HepG2 (cell line): ENCODE results near the gene SIRT1. TPM values are rescaled to one million over a fixed set of nuclear protein-coding genes. Genes with fewer than 3 reads are reported as not detected.

ENCODE experiments used
- CENPT ChIP-seq: sonication (generic); formaldehyde crosslinking; IDR thresholded peaks from 2 replicates; pipeline ENCODE4 v1.8.0; 2022; ENCODE audit warnings: low read depth, mild to moderate bottlenecking, moderate library complexity, missing genetic modification reagents
- HNF1A ChIP-seq, 2 experiments: sonication (generic) in 1 of 2; formaldehyde crosslinking in 1 of 2; IDR thresholded peaks; 2 replicates each; pipeline versions ENCODE4 v1.4.0 to v1.6.1; 2016 to 2020; ENCODE audit warnings: borderline replicate concordance in 1 of 2, low read depth in 1 of 2, mild to moderate bottlenecking in 1 of 2, missing genetic modification reagents in 1 of 2
- IKZF4 ChIP-seq: sonication (generic); formaldehyde crosslinking; IDR thresholded peaks from 2 replicates; pipeline ENCODE4 v1.5.1; 2020; ENCODE audit warnings: borderline replicate concordance, mild to moderate bottlenecking, low read depth, missing genetic modification reagents; ENCODE audit errors: not compliant biosample characterization
- KMT2B ChIP-seq: IDR thresholded peaks from 2 replicates; pipeline ENCODE4 v1.6.1; 2016; ENCODE audit warnings: missing genetic modification reagents, missing compliant biosample characterization
- NFYB ChIP-seq: sonication (generic); formaldehyde crosslinking; IDR thresholded peaks from 2 replicates; pipeline ENCODE4 v1.4.0; 2020; ENCODE audit warnings: missing genetic modification reagents
- SNRNP70 ChIP-seq: fragments of 200-400 bp; formaldehyde crosslinking; IDR thresholded peaks from 2 replicates; pipeline ENCODE4 v1.6.1; 2017; ENCODE audit warnings: mild to moderate bottlenecking, low read depth, low read length, moderate library complexity
- SP4 ChIP-seq: sonication (generic); formaldehyde crosslinking; IDR thresholded peaks from 2 replicates; pipeline ENCODE4 v1.8.1; 2023; ENCODE audit warnings: mild to moderate bottlenecking, missing genetic modification reagents
- ZKSCAN8 ChIP-seq: IDR thresholded peaks from 2 replicates; pipeline ENCODE4 v1.6.1; 2016; ENCODE audit warnings: borderline replicate concordance, missing genetic modification reagents, missing compliant biosample characterization
- ZNF687 ChIP-seq: sonication (generic); formaldehyde crosslinking; IDR thresholded peaks from 2 replicates; pipeline ENCODE4 v1.5.1; 2020; ENCODE audit warnings: mild to moderate bottlenecking, missing genetic modification reagents, moderate library complexity
- polyA plus RNA-seq, 8 experiments: library from polyadenylated mRNA; depleted of rRNA in 3 of 8; stranded (reverse) in 7 of 8; unstranded in 1 of 8; fragments of >200 nt; fragmentation: Illumina TruSeq in 4 of 8; extraction: Trizol in 4 of 8; gene quantifications; 2 replicates each; pipeline versions ENCODE4 v1.2.1 to v1.2.3, GENCODE V29; 2011 to 2016; ENCODE audit warnings: low read depth in 4 of 8, missing spikeins in 1 of 8, mixed read lengths in 1 of 8; ENCODE audit not compliant: insufficient read depth in 1 of 8
- total RNA-seq, 5 experiments: library from RNA; depleted of rRNA; stranded (reverse); fragments of >200 nt; fragmentation: Illumina TruSeq; extraction: Trizol; gene quantifications; 2 replicates each; pipeline ENCODE4 v1.2.3, GENCODE V29; 2016; ENCODE audit warnings: low read depth in 1 of 5
- TF ChIP-seq, protein P1 (sequence below): IDR thresholded peaks from 2 replicates; pipeline ENCODE4 v1.6.1; 2016
- TF ChIP-seq, protein P2 (sequence below): sonication (generic); formaldehyde crosslinking; IDR thresholded peaks from 2 replicates; pipeline ENCODE4 v1.5.0; 2020; ENCODE audit warnings: missing genetic modification reagents, mild to moderate bottlenecking, borderline replicate concordance
- TF ChIP-seq, protein P3 (sequence below): sonication (generic); formaldehyde crosslinking; IDR thresholded peaks from 2 replicates; pipeline ENCODE4 v1.4.0; 2020; ENCODE audit warnings: mild to moderate bottlenecking, missing genetic modification reagents
- TF ChIP-seq, protein P4 (sequence below): sonication (generic); formaldehyde crosslinking; IDR thresholded peaks from 2 replicates; pipeline ENCODE4 v1.4.0; 2020; ENCODE audit warnings: missing genetic modification reagents

SIRT1 gene
- total and polyA plus RNA-seq, 2 of the 13 experiments (the other 11 are each of a cell fraction or from before 2014, with no cell fraction given): 9.4 to 10.2 TPM

DNA sequence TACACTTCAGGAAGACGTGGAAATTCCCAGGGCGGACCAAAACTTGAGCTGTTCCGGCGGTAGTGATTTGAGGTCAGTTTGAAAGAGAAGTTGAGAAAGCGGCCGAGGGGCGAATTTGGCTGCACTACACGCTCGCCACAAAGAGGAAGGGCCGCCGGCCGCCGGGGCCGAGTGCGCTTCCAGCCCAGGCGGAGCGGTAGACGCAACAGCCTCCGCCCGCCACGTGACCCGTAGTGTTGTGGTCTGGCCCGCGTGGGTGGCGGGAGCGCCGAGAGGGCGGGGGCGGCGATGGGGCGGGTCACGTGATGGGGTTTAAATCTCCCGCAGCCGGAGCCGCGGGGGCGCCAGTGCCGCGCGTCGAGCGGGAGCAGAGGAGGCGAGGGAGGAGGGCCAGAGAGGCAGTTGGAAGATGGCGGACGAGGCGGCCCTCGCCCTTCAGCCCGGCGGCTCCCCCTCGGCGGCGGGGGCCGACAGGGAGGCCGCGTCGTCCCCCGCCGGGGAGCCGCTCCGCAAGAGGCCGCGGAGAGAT is at the start of gene SIRT1 (continued):
- TF ChIP-seq HNF1A (IDR thresholded peaks at IDR 0.05; ENCODE audit: low read depth) (no peak), HNF1A (CRISPR knock-in tag; IDR thresholded peaks at IDR 0.05; ENCODE audit: borderline replicate concordance) (peak; percentile 81), NFYB (CRISPR knock-in tag) (peak; percentile 37; the same call in 1 of the 2 replicates), KMT2B (CRISPR knock-in tag) (peak; percentile 77), ZNF687 (CRISPR knock-in tag) (peak; percentile 96), SNRNP70 (no peak), SP4 (CRISPR knock-in tag) (peak; percentile 56; the same call in 1 of the 2 replicates), CENPT (CRISPR knock-in tag) (no peak; the same call in 1 of the 2 replicates), IKZF4 (peak; percentile 59), ZKSCAN8 (CRISPR knock-in tag) (peak; percentile 67; the same call in 1 of the 2 replicates)
- TF ChIP-seq, protein P1, sequence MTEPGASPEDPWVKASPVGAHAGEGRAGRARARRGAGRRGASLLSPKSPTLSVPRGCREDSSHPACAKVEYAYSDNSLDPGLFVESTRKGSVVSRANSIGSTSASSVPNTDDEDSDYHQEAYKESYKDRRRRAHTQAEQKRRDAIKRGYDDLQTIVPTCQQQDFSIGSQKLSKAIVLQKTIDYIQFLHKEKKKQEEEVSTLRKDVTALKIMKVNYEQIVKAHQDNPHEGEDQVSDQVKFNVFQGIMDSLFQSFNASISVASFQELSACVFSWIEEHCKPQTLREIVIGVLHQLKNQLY (CRISPR knock-in tag): peak; percentile 82
- TF ChIP-seq, protein P2, sequence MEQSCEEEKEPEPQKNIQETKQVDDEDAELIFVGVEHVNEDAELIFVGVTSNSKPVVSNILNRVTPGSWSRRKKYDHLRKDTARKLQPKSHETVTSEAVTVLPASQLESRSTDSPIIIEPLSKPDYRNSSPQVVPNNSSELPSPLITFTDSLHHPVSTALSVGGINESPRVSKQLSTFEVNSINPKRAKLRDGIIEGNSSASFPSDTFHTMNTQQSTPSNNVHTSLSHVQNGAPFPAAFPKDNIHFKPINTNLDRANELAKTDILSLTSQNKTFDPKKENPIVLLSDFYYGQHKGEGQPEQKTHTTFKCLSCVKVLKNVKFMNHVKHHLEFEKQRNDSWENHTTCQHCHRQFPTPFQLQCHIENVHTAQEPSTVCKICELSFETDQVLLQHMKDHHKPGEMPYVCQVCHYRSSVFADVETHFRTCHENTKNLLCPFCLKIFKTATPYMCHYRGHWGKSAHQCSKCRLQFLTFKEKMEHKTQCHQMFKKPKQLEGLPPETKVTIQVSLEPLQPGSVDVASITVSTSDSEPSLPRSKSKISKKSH: peak; percentile 76
- TF ChIP-seq, protein P3, sequence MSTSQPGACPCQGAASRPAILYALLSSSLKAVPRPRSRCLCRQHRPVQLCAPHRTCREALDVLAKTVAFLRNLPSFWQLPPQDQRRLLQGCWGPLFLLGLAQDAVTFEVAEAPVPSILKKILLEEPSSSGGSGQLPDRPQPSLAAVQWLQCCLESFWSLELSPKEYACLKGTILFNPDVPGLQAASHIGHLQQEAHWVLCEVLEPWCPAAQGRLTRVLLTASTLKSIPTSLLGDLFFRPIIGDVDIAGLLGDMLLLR (CRISPR knock-in tag): peak; percentile 94
- TF ChIP-seq, protein P4, sequence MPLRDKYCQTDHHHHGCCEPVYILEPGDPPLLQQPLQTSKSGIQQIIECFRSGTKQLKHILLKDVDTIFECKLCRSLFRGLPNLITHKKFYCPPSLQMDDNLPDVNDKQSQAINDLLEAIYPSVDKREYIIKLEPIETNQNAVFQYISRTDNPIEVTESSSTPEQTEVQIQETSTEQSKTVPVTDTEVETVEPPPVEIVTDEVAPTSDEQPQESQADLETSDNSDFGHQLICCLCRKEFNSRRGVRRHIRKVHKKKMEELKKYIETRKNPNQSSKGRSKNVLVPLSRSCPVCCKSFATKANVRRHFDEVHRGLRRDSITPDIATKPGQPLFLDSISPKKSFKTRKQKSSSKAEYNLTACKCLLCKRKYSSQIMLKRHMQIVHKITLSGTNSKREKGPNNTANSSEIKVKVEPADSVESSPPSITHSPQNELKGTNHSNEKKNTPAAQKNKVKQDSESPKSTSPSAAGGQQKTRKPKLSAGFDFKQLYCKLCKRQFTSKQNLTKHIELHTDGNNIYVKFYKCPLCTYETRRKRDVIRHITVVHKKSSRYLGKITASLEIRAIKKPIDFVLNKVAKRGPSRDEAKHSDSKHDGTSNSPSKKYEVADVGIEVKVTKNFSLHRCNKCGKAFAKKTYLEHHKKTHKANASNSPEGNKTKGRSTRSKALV (CRISPR knock-in tag): peak; percentile 53; the same call in 1 of the 2 replicates
